Measurements from ENCODE around the gene SERINC5.

The SERINC5 gene

GRCh38 chr5:80109646-80110478 lies 146.0 kb downstream of the SERINC5 start:
- Histone ChIP-seq H3K36me3 (ENCODE audit: low read depth) (no peaks in the 10 kb centered on the region), H3K4me1 (ENCODE audit: insufficient read depth, poor library complexity, severe bottlenecking) (no peaks in the 10 kb centered on the region), H3K27me3 (ENCODE audit: insufficient read depth, poor library complexity, severe bottlenecking) (no peaks in the 10 kb centered on the region), H3K27ac (ENCODE audit: poor library complexity, severe bottlenecking) (no peak overlapping the region), H3K9me3 (ENCODE audit: severe bottlenecking) (no peaks in the 10 kb centered on the region), H3K4me3 (ENCODE audit: severe bottlenecking) (no peak overlapping the region)
- ATAC-seq (ENCODE audit: low read depth) (peak; percentile 38), DNase-seq (ENCODE audit: low spot score) (no peak)
- no peak for TF ChIP-seq CTCF (IDR thresholded peaks at IDR 0.05; ENCODE audit: poor library complexity, severe bottlenecking)

DNA sequence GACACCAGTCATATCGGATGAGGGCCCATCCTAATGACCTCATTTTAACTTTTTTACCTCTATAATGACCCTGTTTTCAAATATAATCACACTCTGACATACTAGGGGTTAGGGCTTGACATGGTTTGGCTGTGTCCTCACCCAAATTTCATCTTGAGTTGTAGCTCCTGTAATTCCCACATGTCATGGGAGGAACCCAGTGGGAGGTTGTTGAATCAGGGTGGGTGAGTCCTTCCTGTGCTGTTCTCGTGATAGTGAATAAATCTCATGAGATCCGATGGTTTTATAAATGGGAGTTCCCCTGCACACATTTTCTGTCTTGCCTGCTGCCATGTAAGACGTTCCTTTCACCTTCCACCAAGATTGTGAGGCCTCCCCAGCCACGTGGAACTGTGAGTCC lies 148.9 kb downstream of the SERINC5 start:
- no peaks in the 10 kb centered on the region for H3K36me3 ChIP-seq (ENCODE audit: low read depth)
- H3K4me3 ChIP-seq (ENCODE audit: severe bottlenecking) = no peak overlapping the region
- no peaks in the 10 kb centered on the region for H3K4me1 ChIP-seq (ENCODE audit: insufficient read depth, poor library complexity, severe bottlenecking)
- DNase-seq (ENCODE audit: low spot score) = no peak
- ATAC-seq (ENCODE audit: low read depth) = no peak
- H3K27ac ChIP-seq (ENCODE audit: poor library complexity, severe bottlenecking) = no peak overlapping the region
- no peaks in the 10 kb centered on the region for H3K27me3 ChIP-seq (ENCODE audit: insufficient read depth, poor library complexity, severe bottlenecking)
- no peak for TF ChIP-seq CTCF (IDR thresholded peaks at IDR 0.05; ENCODE audit: poor library complexity, severe bottlenecking)
- H3K9me3 ChIP-seq (ENCODE audit: severe bottlenecking) = no peaks in the 10 kb centered on the region

DNA sequence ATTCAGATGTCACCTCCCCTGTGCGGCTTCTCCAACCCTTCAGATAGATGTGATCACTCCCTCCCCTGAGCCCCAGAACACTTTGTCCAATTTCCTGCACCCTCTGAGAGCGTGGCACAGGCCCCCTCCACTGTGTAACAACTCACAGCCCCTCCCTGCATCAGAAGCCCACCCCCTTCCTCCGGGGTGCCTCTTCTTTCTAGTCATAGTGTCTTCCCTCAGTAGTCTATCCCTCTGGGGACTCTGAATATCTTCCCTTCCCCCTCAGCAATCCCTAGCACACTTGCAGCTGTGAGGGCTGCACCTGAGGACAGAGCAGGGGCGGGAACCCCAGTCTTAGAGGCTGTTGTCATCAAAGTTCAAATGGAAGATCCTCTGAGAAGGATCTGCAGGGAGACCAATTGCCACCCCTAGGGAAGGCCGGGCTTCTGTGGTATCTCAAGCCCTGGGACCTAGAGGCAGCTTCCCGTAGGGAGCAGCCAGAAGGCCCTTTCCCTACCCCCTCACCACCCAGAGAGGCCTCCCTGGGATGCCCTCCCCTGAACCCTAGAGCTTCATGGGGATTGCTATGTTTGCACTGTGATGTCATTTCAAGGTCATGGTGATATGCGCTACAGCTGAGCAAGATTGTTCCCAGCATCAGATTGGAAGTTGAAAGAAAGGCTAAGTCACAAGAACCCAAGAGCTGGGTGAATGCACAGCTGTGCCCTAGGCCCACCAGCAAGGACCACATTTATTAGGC lies 150.0 kb downstream of the SERINC5 start:
- H3K36me3 ChIP-seq (ENCODE audit: low read depth) = no peaks in the 10 kb centered on the region
- H3K4me3 ChIP-seq (ENCODE audit: severe bottlenecking) = no peak overlapping the region
- DNase-seq (ENCODE audit: low spot score) (no peak), ATAC-seq (ENCODE audit: low read depth) (no peak)
- H3K9me3 ChIP-seq (ENCODE audit: severe bottlenecking) = no peaks in the 10 kb centered on the region
- no peaks in the 10 kb centered on the region for H3K4me1 ChIP-seq (ENCODE audit: insufficient read depth, poor library complexity, severe bottlenecking)
- H3K27me3 ChIP-seq (ENCODE audit: insufficient read depth, poor library complexity, severe bottlenecking) = no peaks in the 10 kb centered on the region
- no peak overlapping the region for H3K27ac ChIP-seq (ENCODE audit: poor library complexity, severe bottlenecking)
- TF ChIP-seq CTCF (IDR thresholded peaks at IDR 0.05; ENCODE audit: poor library complexity, severe bottlenecking) = no peak

- Histone ChIP-seq H3K9me3 (ENCODE audit: severe bottlenecking) (no peaks in the 10 kb centered on the region), H3K27me3 (ENCODE audit: insufficient read depth, poor library complexity, severe bottlenecking) (no peaks in the 10 kb centered on the region), H3K36me3 (ENCODE audit: low read depth) (no peaks in the 10 kb centered on the region), H3K4me3 (ENCODE audit: severe bottlenecking) (no peak overlapping the region), H3K4me1 (ENCODE audit: insufficient read depth, poor library complexity, severe bottlenecking) (no peaks in the 10 kb centered on the region), H3K27ac (ENCODE audit: poor library complexity, severe bottlenecking) (no peak overlapping the region)
- TF ChIP-seq CTCF (IDR thresholded peaks at IDR 0.05; ENCODE audit: poor library complexity, severe bottlenecking) = no peak
- DNase-seq (ENCODE audit: low spot score) = no peak
- ATAC-seq (ENCODE audit: low read depth) = no peak
Observed at GRCh38 chr5:80103371-80103770, 152.5 kb downstream of the SERINC5 start.
